ENCODE data around the gene CDH23. TPM values are rescaled to one million over a fixed set of nuclear protein-coding genes. Genes with fewer than 3 reads are reported as not detected.

CDH23 gene
- polyA plus RNA-seq, 1 experiment: 0.01 TPM

GRCh38 chr10:71752391-71753090, 355.8 kb downstream of the CDH23 start:
- no peak for DNase-seq (ENCODE audit: low read depth, low spot score)
- Histone ChIP-seq H3K4me3 (ENCODE audit: low read depth, low read length) (no peak overlapping the region), H3K27me3 (ENCODE audit: control insufficient read depth, insufficient read depth, low read length) (peaks cover 4% of the 10 kb centered on the region), H3K27ac (ENCODE audit: low read depth, low read length) (no peak overlapping the region), H3K9me3 (ENCODE audit: control insufficient read depth, insufficient read depth, low read length) (no peaks in the 10 kb centered on the region)
- no peak for TF ChIP-seq CTCF (IDR thresholded peaks at IDR 0.05; ENCODE audit: low read depth, low read length)
- POLR2A ChIA-PET: interaction anchor here (1.7 kb wide), 1 partner anchor 14 kb away, joined by 4 read pairs; no protein-coding TSS in a partner anchor
- CTCF ChIA-PET: interaction anchor here (1.3 kb wide), 1 partner anchor 20 kb away, joined by 3 read pairs; no protein-coding TSS in a partner anchor

GRCh38 chr10:71753091-71753959, 356.6 kb downstream of the CDH23 start:
- CTCF ChIA-PET: interaction anchor here (1.3 kb wide), 1 partner anchor 19 kb away, joined by 3 read pairs; no protein-coding TSS in a partner anchor
- POLR2A ChIA-PET: interaction anchor here (1.7 to 2.0 kb wide), 2 partner anchors 13 to 14 kb away, joined by 4 to 6 read pairs; no protein-coding TSS in a partner anchor
- no peak for TF ChIP-seq CTCF (IDR thresholded peaks at IDR 0.05; ENCODE audit: low read depth, low read length)

GRCh38 chr10:71753960-71754505, 357.3 kb downstream of the CDH23 start:
- Histone ChIP-seq H3K4me3 (ENCODE audit: low read depth, low read length) (no peak overlapping the region), H3K9me3 (ENCODE audit: control insufficient read depth, insufficient read depth, low read length) (no peaks in the 10 kb centered on the region), H3K27me3 (ENCODE audit: control insufficient read depth, insufficient read depth, low read length) (peaks cover 4% of the 10 kb centered on the region), H3K27ac (ENCODE audit: low read depth, low read length) (no peak overlapping the region)
- POLR2A ChIA-PET: interaction anchor here (2.0 kb wide), 1 partner anchor 13 kb away, joined by 6 read pairs; no protein-coding TSS in a partner anchor
- TF ChIP-seq CTCF (IDR thresholded peaks at IDR 0.05; ENCODE audit: low read depth, low read length): no peak
- no peak for DNase-seq (ENCODE audit: low read depth, low spot score)
- CTCF ChIA-PET: no interaction called here

More at GRCh38 chr10:71753091-71753959, 356.6 kb downstream of the CDH23 start:
- Histone ChIP-seq H3K4me3 (ENCODE audit: low read depth, low read length) (no peak overlapping the region), H3K27me3 (ENCODE audit: control insufficient read depth, insufficient read depth, low read length) (peaks cover 4% of the 10 kb centered on the region), H3K27ac (ENCODE audit: low read depth, low read length) (no peak overlapping the region), H3K9me3 (ENCODE audit: control insufficient read depth, insufficient read depth, low read length) (no peaks in the 10 kb centered on the region)
- no peak for DNase-seq (ENCODE audit: low read depth, low spot score)

GRCh38 chr10:71754562-71754961, 357.8 kb downstream of the CDH23 start:
- no peak for DNase-seq (ENCODE audit: low read depth, low spot score)
- Histone ChIP-seq H3K4me3 (ENCODE audit: low read depth, low read length) (no peak overlapping the region), H3K27me3 (ENCODE audit: control insufficient read depth, insufficient read depth, low read length) (peaks cover 4% of the 10 kb centered on the region), H3K27ac (ENCODE audit: low read depth, low read length) (no peak overlapping the region), H3K9me3 (ENCODE audit: control insufficient read depth, insufficient read depth, low read length) (no peaks in the 10 kb centered on the region)
- ChIA-PET CTCF (no interaction called here), POLR2A (interaction anchor here (2.0 kb wide), 1 partner anchor 13 kb away, joined by 6 read pairs; no protein-coding TSS in a partner anchor)
- TF ChIP-seq CTCF (IDR thresholded peaks at IDR 0.05; ENCODE audit: low read depth, low read length): no peak
